GM21529 (cell line): ENCODE data around the gene EPHA6.
"Not testable (repeated sequence)": the region's sequence is repeated elsewhere in the genome, so short reads cannot be mapped to it uniquely, and the experiment has no call there.

ENCODE experiments used
- ATAC-seq: cut with Tn5 transposase; IDR thresholded peaks from one replicate; pipeline ENCODE4 v1.9.1; 2021; ENCODE audit not compliant: unreplicated experiment

The EPHA6 gene

DNA sequence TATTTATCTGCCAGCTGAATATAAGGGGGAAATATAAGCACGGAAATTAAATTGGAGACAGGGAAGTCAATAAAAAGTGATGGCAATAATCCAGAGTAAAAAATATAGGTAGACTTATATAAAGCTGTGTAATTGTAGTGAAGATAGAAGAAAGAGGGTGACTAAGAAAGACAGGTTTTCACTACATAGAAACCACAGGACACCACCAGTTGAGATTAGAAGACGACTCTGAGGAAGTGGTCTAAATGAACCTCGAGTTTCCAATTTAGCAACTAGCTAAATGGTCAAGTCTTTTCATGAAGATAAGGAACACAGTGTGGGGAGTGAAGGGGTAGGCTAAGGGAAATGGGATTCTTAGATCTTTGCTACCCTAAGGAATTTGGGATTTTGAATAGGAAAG is 761.3 kb downstream of the EPHA6 start:
- ATAC-seq: no peak

DNA sequence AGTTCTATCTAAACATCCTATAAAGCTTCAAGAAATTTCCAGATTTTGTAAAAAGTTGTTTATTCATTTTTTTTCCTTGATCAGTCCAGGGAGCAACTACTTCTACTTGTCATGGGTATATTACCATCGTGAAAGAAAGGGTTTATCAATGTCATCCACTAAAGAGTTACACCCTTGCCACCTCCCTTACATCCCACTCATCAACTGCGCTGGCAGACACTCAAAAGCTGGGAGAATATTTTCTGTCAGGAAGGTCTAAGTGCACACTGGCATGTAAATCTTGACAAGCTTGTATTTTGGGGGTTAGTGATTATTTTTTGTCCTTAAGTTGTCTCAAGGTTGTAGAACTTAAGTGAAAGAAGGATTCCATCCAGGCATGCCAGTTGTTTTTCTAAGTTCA is 761.8 kb downstream of the EPHA6 start:
- no peak for ATAC-seq

GRCh38 chr3:97579365-97579764 is 765.0 kb downstream of the EPHA6 start:
- ATAC-seq: no peak

GRCh38 chr3:97610626-97611025 is 796.2 kb downstream of the EPHA6 start:
- ATAC-seq: no peak

GRCh38 chr3:97612632-97613031 is 798.2 kb downstream of the EPHA6 start:
- no peak for ATAC-seq

DNA sequence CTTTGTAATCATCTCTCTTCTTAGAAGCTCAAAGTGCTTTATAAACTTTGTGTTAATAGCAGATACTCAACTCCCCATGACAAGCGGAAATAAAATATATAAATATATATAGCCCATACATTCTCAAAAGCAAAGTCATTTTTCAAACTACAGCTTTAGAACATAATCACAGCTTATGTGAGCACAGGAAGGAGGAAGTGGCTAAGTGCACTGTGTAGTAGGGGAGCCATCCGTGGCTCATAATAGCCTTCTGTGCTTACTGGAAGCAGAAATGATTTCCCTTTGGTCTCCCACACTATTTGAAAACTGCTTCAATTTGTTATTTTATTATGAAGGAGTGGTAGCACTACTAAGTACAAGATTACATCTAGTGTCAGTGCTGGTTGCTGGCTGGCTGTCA is 798.7 kb downstream of the EPHA6 start:
- no peak for ATAC-seq

GRCh38 chr3:97620514-97620913 is 806.1 kb downstream of the EPHA6 start:
- not testable (repeated sequence) for ATAC-seq

DNA sequence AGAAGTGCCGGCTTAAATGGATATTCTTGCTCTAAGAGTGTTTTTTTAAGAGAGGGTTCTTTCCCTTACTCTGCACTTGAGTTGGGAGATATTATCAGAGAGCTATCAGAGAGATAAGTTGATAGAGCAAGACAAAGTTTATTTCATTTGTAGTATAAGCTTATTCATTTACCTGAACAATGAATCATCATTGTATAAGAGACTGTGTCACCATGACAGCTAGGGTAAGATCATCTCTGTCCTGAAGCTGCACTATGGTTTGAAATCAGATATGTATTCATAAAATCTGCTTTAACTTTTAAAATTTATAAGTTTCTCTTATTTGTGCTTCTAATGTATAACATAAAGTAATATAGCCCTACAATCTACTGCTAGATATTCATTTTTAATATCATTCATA is 822.1 kb downstream of the EPHA6 start:
- no peak for ATAC-seq

- no peak for ATAC-seq
Observed at GRCh38 chr3:97646932-97647331, 832.5 kb downstream of the EPHA6 start.

- no peak for ATAC-seq
Observed at GRCh38 chr3:97647441-97647982, 833.1 kb downstream of the EPHA6 start.

DNA sequence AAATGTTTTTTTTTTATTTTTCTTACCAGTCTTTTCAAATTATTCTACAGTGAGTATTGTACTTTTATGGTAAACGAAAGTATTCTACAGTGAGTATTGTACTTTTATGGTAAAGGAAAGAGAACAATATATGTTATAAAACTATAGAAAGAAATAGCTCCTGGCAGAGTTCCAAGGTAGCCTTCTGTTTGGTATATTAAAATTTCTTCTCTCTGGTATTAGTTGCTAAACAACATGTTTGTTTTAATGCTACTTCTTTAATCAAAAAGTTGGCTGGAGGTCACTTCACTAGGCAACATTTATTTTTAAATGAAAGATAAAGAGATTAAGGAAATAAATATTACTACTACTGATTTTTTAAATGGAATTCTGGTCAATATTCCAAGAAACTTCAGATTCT is 841.6 kb downstream of the EPHA6 start:
- no peak for ATAC-seq

- no peak for ATAC-seq
Observed at GRCh38 chr3:97656638-97657037, 842.2 kb downstream of the EPHA6 start.

DNA sequence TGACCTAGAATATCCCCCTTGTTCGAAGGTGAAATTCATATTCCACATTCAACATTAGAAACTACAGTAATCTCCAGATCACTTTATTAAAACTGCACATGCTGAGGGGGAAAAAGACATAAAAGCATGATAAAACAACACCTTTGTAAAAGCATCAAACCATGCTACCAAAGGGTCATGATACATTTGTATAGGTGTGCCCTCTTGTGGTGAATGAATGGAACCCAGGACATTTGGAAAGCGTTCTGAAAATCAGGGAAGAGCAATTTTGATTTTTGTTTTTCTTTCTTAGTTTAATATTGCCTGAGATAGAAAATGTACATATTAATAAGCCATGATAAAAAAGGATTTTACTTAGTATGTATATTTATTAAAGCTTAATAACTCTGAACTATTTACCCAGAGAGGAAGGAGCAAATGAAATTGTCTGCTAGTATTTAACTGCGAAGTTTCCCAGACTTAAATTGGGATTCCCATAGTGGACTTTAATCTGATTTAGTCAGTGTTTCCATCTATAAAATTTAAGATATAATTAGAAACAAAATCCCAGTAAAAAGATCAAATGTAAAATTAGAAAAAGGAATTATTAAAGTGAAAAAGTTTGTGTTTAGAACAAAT is 844.4 kb downstream of the EPHA6 start:
- no peak for ATAC-seq

DNA sequence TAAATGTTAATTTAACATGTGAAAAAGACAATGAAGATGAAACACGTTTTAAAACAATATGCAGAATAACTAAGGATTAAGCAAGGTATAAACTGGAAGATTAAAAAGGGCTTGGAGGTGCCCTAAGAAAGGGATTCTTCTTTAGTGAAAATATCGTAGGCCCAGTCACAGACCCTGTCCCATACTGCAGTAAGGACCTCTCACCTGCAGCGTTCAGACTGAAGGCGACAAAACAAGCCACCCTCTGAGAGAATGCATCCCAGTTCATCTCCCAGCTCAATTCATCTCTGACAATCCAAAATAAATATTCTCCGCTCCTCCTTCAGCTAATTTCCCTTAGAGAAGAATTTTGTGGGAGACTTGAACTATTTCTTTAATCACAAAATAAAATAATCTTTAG is 847.9 kb downstream of the EPHA6 start:
- no peak for ATAC-seq

- no peak for ATAC-seq
Observed at GRCh38 chr3:97662762-97663161, 848.4 kb downstream of the EPHA6 start.

DNA sequence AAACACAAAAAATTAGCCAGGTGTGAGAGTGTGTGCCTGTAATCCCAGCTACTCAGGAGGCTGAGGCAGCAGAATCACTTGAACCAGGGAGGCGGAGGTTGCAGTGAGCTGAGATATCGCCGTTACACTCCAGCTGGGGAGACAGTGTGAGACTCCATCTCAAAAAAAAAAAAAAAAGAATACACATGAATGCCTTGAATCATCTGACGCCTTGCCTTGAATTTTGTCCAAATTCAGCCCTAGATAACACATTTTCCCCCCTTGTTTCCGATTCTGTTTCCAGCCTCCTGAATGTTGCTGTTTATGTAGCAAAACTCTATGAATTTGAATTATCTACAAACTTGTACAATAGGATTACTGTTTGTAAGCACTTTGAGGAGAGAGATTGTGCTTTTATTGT is 851.5 kb downstream of the EPHA6 start:
- ATAC-seq: no peak

DNA sequence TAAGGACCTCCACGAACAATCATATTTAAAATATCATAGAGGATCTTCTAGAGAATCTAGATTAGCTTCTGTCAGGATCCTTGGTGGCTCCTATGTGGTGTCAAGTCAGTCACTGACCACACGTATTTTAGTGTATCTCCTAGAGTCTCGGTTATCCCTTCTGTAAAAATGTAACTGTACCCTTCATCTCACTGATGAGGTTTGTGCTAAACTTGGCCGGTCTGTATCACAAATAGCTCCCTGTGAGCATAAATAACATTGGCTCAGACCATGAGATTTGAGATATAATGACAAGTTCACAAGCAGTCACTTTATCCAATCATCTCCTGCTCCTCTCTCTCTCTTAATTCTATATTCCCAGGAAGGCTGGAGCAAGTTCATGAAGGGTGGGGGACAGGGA is 856.6 kb downstream of the EPHA6 start:
- ATAC-seq: no peak

DNA sequence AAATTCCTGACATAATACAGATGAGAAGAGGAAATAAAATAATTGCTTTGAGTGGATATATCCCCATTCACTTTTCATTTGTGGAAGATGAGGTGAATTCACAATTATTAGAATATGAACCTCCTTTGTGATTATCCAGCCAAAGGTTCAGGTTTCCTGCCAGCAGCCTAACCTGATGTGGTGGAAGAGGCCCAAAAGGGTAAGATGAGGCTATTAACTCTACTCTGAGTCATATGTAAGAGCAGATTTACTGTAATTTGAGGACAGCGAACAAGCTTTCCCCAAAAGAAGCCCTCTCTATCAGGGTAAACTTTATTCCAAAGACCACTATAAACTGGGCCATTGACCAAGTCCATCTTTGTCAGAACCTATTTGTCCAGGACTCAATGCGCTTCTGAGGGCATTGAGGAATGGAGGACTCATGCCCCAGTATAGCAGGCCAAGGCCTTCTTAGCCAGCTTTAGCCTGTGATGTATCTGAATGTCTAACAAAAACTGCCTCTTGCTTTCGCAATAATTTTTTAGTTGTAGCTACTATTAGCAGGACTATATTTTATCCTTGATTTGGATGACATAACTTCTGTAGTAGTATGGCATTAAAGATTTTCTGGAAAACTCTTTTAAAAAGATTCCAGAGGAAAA is 859.1 kb downstream of the EPHA6 start:
- ATAC-seq: no peak

DNA sequence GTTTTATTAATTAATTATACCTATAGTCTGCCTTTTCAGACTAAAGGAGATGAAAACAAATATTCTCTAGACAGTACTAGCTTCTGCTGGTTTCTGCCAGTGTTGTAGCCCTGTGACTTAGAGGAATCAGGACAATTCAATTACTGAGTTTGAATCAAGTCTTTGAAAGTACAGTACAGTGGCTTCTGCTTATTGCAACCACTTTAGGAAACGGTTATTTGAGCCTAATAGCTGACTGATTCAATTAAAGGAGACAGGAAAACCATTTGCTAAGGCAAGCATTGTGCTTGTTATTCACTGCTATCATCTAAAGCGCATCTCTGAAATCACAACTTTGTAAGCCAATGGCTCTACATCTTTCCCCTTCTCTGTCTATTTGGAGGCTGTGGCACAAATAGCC is 860.1 kb downstream of the EPHA6 start:
- no peak for ATAC-seq

DNA sequence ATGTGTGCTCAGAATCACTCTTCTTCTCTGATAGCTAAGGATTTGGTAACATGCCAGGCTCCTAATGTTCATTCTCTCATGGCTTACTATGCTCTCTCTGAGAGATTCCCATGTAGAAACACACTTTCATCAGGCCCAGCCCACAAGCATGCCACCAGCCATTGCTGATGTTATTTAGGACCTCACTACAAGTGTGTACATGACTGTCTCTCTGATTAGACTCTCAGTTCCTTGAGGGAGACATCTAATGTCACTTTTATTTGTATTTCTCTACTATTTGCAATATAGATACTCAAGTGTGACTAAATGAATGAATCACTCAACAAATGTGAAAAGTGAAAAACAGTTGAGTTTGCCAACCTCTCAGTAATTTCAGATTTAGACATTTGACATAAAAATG is 865.8 kb downstream of the EPHA6 start:
- ATAC-seq: no peak

- ATAC-seq: no peak
Observed at GRCh38 chr3:97680696-97681095, 866.3 kb downstream of the EPHA6 start.

- ATAC-seq: no peak
Observed at GRCh38 chr3:97684490-97684889, 870.1 kb downstream of the EPHA6 start.

DNA sequence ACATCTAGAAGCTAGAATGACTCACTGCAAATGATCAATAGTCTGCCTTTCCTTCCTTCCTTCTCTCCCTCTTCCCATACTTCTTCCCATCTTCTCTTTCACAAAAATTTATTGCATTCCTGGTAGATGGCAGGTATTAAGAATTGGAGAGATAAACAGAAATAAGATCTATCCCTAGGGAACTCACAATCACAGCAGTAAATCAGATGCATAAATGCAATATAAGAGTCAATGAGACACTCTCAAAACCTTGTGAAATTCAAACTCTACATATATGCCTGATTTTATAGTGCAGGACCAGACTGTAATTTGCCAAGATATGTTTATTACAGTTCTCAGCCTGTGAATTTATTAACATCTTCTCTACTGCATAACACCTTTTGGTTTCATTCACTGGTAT is 871.9 kb downstream of the EPHA6 start:
- no peak for ATAC-seq
